ENCODE measurements around the gene C12orf57. TPM values are rescaled to one million over a fixed set of nuclear protein-coding genes. Genes with fewer than 3 reads are reported as not detected.

The C12orf57 gene
- total and polyA plus RNA-seq, 2 of the 8 experiments (the other 6 are each of a cell fraction or from before 2014, with no cell fraction given) = 174 to 993 TPM

- Histone ChIP-seq H3K23me2 (ENCODE audit: low read depth, low read length) (peaks cover 13% of the 10 kb centered on the region), H3K79me2 (ENCODE audit: control insufficient read depth in 1 of 2, insufficient read depth in 2 of 2, low read length in 2 of 2) (no peaks in the 10 kb centered on the region), H3K4me1 (replicated peaks in 1 of 4; ENCODE audit: control insufficient read depth in 3 of 4, insufficient read depth in 4 of 4, low read length in 3 of 4) (peaks cover 12 to 21% (median 16%) of the 10 kb centered on the region in 4 experiments), H4K8ac (ENCODE audit: extremely low read depth, insufficient read depth, low read length) (no peak overlapping the region), H2BK120ac (replicated peaks; ENCODE audit: low read depth, low read length) (no peak overlapping the region), H3K23ac (ENCODE audit: insufficient read length) (no peak overlapping the region), H4K5ac (ENCODE audit: insufficient read length, low read depth, low read length) (no peak overlapping the region), H2BK20ac (ENCODE audit: low read length) (no peak overlapping the region), H3K14ac (ENCODE audit: insufficient read length) (no peak overlapping the region), H2AK5ac (ENCODE audit: low read depth, low read length) (no peak overlapping the region), H3K36me3 (ENCODE audit: control insufficient read depth in 2 of 4, insufficient read depth in 4 of 4, low read length in 3 of 4) (peaks cover 21 to 66% (median 42%) of the 10 kb centered on the region in 4 experiments), H3K9me3 (ENCODE audit: insufficient read depth in 2 of 2, low read depth in 1 of 2, low read length in 1 of 2) (no peaks in the 10 kb centered on the region), H3K27me3 (replicated peaks in 1 of 4; ENCODE audit: control insufficient read depth in 3 of 4, extremely low read depth in 1 of 4, insufficient read depth in 3 of 4, low read length in 3 of 4) (no peaks in the 10 kb centered on the region), H3K9ac (replicated peaks in 1 of 4; ENCODE audit: extremely low read depth in 1 of 4, low read depth in 3 of 4, low read length in 3 of 4) (no peak overlapping the region), H3K27ac (ENCODE audit: low read depth, low read length) (no peak overlapping the region), H3K4me3 (ENCODE audit: extremely low read depth in 1 of 4, insufficient read depth in 2 of 4, low read depth in 3 of 4, low read length in 4 of 4) (no peak overlapping the region; a peak in 1 of 8 replicates), H4K20me1 (replicated peaks in 1 of 2; ENCODE audit: control insufficient read depth in 1 of 2, insufficient read depth in 2 of 2, low read length in 2 of 2) (peaks cover 0 to 6% of the 10 kb centered on the region in 2 experiments), H2BK5ac (ENCODE audit: low read depth, low read length) (no peak overlapping the region), H2BK12ac (ENCODE audit: low read depth, low read length) (no peak overlapping the region), H3K4ac (replicated peaks; ENCODE audit: insufficient read length, low read depth, low read length) (no peak overlapping the region), H3K18ac (ENCODE audit: extremely low read depth, low read length) (no peak overlapping the region), H4K91ac (replicated peaks; ENCODE audit: insufficient read length, low read length) (no peak overlapping the region), H3K79me1 (ENCODE audit: low read depth, low read length) (no peaks in the 10 kb centered on the region; the same call in none of the 2 replicates), H2AFZ (ENCODE audit: low read length) (no peak overlapping the region), H3K56ac (replicated peaks; ENCODE audit: insufficient read length, low read depth, low read length) (no peak overlapping the region), H2BK15ac (ENCODE audit: low read length) (no peak overlapping the region), H3K4me2 (ENCODE audit: insufficient read depth in 1 of 2, low read depth in 2 of 2, low read length in 2 of 2) (no peak overlapping the region)
- POLR2A ChIA-PET (ENCODE audit: partially characterized antibody) = interaction anchor here (1.0 to 39.6 kb wide), 5 partner anchors 8 to 52 kb away, joined by 3 to 1027 read pairs (median 227); partner anchors contain the start of genes C12orf57, ENO2, LRRC23 and PTPN6
- DNase-seq (ENCODE audit: low read depth in 1 of 2, low spot score in 2 of 2) (no peak), FAIRE-seq (no peak)
- WGBS, 2 experiments (ENCODE audit: extremely low coverage in 1 of 2, insufficient coverage in 1 of 2, insufficient read length in 1 of 2, insufficient replicate concordance in 2 of 2, low coverage in 1 of 2, low lambda C conversion rate in 2 of 2, missing lambda C conversion rate in 1 of 2) = 90% methylated on average over 7 of the region's 7 CpGs; no CpG with 5 or more reads in 1 of the 2 experiments
- CTCF ChIA-PET (ENCODE audit: partially characterized antibody) = interaction anchor here (1.1 to 10.0 kb wide), 5 partner anchors 10 to 53 kb away, joined by 3 to 253 read pairs (median 23); partner anchors contain the start of genes C12orf57, LRRC23 and RNU7-1
- TF ChIP-seq CEBPB (IDR thresholded peaks at IDR 0.05; ENCODE audit: low read depth, low read length) (no peak), NANOG (IDR thresholded peaks at IDR 0.05; ENCODE audit: insufficient read depth, low read depth, low read length, poor library complexity, severe bottlenecking) (no peak), SP2 (IDR thresholded peaks at IDR 0.05; ENCODE audit: low read length) (no peak), RFX5 (IDR thresholded peaks at IDR 0.05; ENCODE audit: borderline replicate concordance, low read depth, low read length) (no peak), RNF2 (IDR thresholded peaks at IDR 0.05; ENCODE audit: borderline replicate concordance, low read depth, low read length, missing control alignments, poor library complexity, severe bottlenecking) (no peak), RBBP5 (IDR thresholded peaks at IDR 0.05; ENCODE audit: borderline replicate concordance, low read depth, low read length) (no peak), HDAC6 (IDR thresholded peaks at IDR 0.05; ENCODE audit: low read depth, low read length) (no peak), SIN3A (conservative IDR thresholded peaks at IDR 0.05 in 1 of 2, IDR thresholded peaks at IDR 0.05 in 1 of 2; ENCODE audit: low read depth in 1 of 2, low read length in 2 of 2) (no peak), CBX5 (IDR thresholded peaks at IDR 0.05; ENCODE audit: low read depth, low read length) (no peak), CREB1 (IDR thresholded peaks at IDR 0.05) (no peak), GTF2F1 (IDR thresholded peaks at IDR 0.05; ENCODE audit: borderline replicate concordance, low read depth, low read length) (no peak), POLR2AphosphoS5 (IDR thresholded peaks at IDR 0.05; ENCODE audit: low read depth, low read length) (no peak), EGR1 (IDR thresholded peaks at IDR 0.05; ENCODE audit: borderline replicate concordance, low read depth, low read length) (no peak)
Observed at GRCh38 chr12:6921539-6921938, 22.3 kb upstream of the C12orf57 start.

Measured in H1 (cell line).